Activated naive CD4-positive, alpha-beta T cell treated with anti-CD3 and anti-CD28 coated beads, Interleukin-2, amount 50 U/mL, for 72 hours (primary cell): Measurements from ENCODE around the gene LIX1L. TPM values are rescaled to one million over a fixed set of nuclear protein-coding genes. Genes with fewer than 3 reads are reported as not detected.

Source experiments
- ATAC-seq, 2 donors: fragments of 150-1000 bp; cut with Tn5 transposase; 2 replicates each; pipeline ENCODE4 v1.10.0; 2021; ENCODE audit warnings: mild to moderate bottlenecking in 2 of 2, moderate library complexity in 2 of 2
- DNase-seq, 2 donors: peaks; one replicate each; pipeline ENCODE4 v3.0.0; 2021 to 2022; ENCODE audit warnings: low spot score in 2 of 2
- H3K27ac Mint-ChIP-seq, 2 donors: one replicate each; pipeline ENCODE4 v1.8.0; 2022; ENCODE audit warnings: mild to moderate bottlenecking in 2 of 2, mixed read lengths in 2 of 2
- H3K36me3 Mint-ChIP-seq, 2 donors: one replicate each; pipeline ENCODE4 v1.8.0; 2022; ENCODE audit warnings: mixed read lengths in 2 of 2
- H3K9me3 Mint-ChIP-seq, 2 donors: one replicate each; pipeline ENCODE4 v1.8.0; 2022; ENCODE audit warnings: mixed read lengths in 2 of 2
- total RNA-seq, 2 donors: library from RNA; stranded (reverse); gene quantifications; one replicate each; pipeline ENCODE4 v1.2.3, GENCODE V29; 2022

The LIX1L gene
- total RNA-seq, 2 donors from 2014 or later: 47.9 to 50.1 TPM

- H3K27ac Mint-ChIP-seq: no peak overlapping the region
- no peaks in the 10 kb centered on the region for H3K9me3 Mint-ChIP-seq
- DNase-seq: peak; percentile 47 to 67
- H3K36me3 Mint-ChIP-seq: no peaks in the 10 kb centered on the region
- peak; percentile 13 to 38 for ATAC-seq
Observed at GRCh38 chr1:145977486-145978470, 20.0 kb upstream of the LIX1L start.

DNA sequence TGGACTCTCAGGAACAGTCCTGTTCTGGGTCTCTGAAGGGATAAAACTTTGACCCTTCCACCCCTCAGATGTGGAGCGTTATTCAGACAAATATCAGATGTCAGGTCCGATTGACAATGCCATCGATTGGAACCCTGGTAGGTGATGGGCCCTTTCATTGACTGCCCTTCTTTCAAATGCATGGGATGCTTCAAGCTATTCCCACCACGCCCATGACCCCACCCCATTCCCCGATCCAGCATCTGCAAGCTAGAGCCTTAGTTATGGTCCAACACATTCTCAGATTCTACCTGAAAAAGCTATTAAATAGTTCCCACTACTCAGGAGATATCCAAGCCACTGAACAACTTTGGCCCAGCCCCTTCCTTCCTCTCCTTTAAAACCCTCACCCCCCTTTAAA lies 19.2 kb upstream of the LIX1L start:
- Mint-ChIP-seq H3K9me3 (no peaks in the 10 kb centered on the region), H3K27ac (no peak overlapping the region), H3K36me3 (no peaks in the 10 kb centered on the region)
- ATAC-seq (no peak), DNase-seq (no peak)

- Mint-ChIP-seq H3K9me3 (no peaks in the 10 kb centered on the region), H3K36me3 (no peaks in the 10 kb centered on the region), H3K27ac (peak overlapping the region in 1 of 2 donors; percentile 76)
- ATAC-seq (no peak), DNase-seq (no peak)
Observed at GRCh38 chr1:145975216-145975615, 17.4 kb upstream of the LIX1L start.

DNA sequence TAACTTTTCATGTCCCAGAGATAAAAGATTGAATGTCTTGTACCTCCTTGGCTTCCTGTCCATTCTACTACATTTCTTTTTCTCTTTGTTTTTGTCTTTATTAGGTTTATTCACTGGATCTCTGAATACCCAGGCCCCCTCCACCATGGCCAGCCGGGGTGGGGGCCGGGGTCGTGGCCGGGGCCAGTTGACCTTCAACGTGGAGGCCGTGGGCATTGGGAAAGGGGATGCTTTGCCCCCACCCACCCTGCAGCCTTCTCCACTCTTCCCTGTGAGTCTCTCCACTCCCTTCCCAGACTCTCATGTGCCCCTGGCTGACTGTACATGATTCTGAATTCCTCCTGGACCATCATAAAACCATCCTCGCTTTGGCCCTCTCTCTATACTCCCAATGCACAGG lies 16.9 kb upstream of the LIX1L start:
- Mint-ChIP-seq H3K36me3 (no peaks in the 10 kb centered on the region), H3K27ac (peak overlapping the region in 1 of 2 donors; percentile 76), H3K9me3 (no peaks in the 10 kb centered on the region)
- no peak for ATAC-seq
- DNase-seq: no peak

DNA sequence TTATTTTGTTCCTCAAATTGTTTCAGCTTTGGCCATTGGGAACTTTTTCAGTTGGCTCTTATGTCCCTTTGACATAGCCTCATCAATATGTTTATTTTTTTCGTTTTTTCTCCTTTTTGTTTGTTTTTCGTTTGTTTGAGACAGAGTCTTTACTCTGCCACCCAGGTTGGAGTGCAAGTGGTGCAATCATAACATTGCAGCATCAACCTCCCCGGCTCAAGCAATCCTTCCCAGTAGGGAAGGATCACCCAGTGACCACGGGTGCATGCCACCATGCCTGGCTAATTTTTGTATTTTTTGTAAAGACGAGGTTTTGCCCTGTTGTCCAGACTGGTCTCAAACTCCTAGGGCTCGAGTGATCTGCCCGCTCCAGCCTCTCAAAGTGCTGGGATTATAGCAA lies 14.8 kb upstream of the LIX1L start:
- peaks cover 0 to 7% of the 10 kb centered on the region in 2 donors for H3K36me3 Mint-ChIP-seq
- peaks cover 0 to 6% of the 10 kb centered on the region in 2 donors for H3K9me3 Mint-ChIP-seq
- no peak overlapping the region for H3K27ac Mint-ChIP-seq
- ATAC-seq: no peak
- DNase-seq: no peak

- DNase-seq (no peak), ATAC-seq (no peak)
- peaks cover 11 to 15% of the 10 kb centered on the region in 2 donors for H3K36me3 Mint-ChIP-seq
- peaks cover 0 to 9% of the 10 kb centered on the region in 2 donors for H3K9me3 Mint-ChIP-seq
- H3K27ac Mint-ChIP-seq: no peak overlapping the region
Observed at GRCh38 chr1:145967288-145967687, 9.5 kb upstream of the LIX1L start.

DNA sequence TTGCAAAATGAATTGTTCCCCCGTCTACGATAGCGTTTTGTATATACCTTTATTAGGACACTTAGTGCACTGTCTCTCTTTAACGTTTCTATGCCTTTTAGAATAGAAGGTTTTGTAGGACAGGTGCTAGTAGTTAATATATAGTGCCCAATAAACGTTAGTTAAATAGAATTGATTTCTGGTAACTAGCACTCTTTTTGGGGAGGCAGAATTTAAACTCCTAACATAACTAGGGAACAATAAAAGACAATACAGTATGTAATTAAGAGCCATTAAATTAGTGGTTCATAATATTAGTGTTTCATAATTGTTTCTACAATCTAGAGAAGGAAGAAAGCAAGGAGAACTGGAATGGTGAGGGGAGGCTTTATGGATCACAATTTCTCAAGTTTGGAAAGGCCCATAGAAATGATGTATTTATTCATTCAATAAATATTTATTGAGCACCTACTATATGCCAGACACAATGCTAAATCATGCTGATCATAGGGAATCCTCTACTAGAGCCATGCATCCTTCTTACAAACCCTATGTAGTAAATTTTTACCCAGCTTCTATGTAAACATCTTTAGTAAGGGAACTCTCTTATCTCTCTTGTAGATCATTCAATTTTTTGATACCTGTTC lies 7.4 kb upstream of the LIX1L start:
- Mint-ChIP-seq H3K9me3 (peaks cover 0 to 9% of the 10 kb centered on the region in 2 donors), H3K27ac (peak overlapping the region; percentile 83 to 86), H3K36me3 (peaks cover 11 to 20% of the 10 kb centered on the region in 2 donors)
- ATAC-seq (no peak), DNase-seq (no peak)

DNA sequence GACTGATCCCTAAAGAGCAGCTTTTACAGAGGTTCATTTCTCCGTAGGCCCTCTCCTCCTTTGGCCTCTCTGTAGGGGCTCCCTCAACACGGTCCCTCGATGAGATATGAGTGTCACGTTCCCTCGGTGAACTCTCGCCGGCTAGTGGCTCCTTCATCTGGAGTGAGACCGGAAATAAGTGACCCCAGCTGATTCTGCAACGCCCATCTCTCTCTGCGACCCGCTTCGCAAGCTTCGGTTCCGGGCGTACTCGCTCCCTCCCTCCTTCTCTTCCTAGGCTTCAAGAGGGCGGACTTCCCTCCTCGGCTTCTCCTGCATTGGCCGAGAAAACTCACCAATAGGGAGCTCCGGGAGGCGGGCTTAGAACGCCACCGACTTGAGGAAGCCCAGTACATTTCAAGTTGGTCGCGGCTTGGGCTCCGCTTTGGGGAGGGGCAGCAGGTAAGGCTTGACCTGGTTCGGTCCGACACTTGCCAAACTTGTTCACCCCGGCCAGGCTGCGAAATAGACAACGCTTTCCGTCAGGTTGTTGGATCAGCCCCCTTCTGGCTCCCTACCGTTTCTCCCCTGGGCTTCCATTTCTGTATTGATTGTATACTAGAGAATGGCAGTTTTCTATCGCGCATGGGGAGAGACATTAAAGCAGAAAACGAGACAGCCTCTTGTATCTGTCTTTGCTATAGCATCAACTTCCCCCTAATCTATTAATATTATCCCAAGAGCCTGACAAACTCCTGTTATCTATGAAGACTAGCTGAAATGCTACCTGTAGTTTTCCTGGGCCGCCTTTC lies 6.7 kb upstream of the LIX1L start, which contains the start of the genes ANKRD34A and POLR3GL:
ANKRD34A (minus strand) TSS at position 248 of the 791 bp plus-strand sequence. CDS start 2,816 bp downstream, outside the sequence.
POLR3GL (plus strand) TSS at position 363 of the 791 bp plus-strand sequence. CDS start 10,176 bp downstream, outside the sequence.
- Mint-ChIP-seq H3K9me3 (peaks cover 0 to 9% of the 10 kb centered on the region in 2 donors), H3K27ac (peak within 1 kb of the TSS; percentile 83 to 86), H3K36me3 (peaks cover 11 to 20% of the 10 kb centered on the region in 2 donors)
- peak; percentile 85 to 91 for DNase-seq
- ATAC-seq: peak; percentile 89 to 91

DNA sequence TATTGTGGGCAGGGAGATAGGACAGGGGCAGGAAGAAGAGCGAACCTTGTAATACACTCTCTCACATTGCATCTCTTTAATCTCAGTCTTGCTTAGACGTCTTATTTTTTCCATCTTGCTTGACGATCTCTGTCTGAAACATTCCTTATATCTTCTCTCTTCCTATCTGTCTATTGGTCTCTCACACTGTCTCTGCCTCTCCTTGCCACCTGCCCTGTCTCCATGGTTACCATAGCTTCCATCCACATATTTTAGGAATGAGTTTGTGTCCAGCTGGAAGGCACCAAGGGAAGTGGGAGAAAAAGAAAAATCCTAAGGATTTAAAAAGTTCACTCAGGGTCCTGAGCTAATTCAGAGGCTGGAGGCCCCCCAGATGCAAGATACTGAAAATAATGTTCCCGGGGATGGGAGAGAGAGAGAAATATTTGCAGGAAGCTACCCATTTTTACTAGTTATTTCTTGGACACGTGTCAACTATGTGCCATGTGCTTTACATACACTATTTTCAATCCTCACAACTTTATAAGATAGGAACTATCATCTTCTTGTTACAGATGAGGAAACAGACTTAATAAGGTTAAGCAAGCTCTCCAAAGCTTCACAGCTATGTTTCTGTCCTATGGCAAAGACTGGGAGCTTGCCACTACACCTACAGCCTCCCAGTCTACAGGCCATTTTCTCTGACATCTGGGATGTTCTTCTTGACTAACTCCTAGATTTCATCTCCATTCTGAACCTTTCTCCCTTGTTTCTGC lies 5.6 kb upstream of the LIX1L start:
- Mint-ChIP-seq H3K36me3 (peaks cover 11 to 20% of the 10 kb centered on the region in 2 donors), H3K9me3 (peaks cover 0 to 9% of the 10 kb centered on the region in 2 donors), H3K27ac (peak overlapping the region; percentile 83 to 86)
- no peak for DNase-seq
- no peak for ATAC-seq

DNA sequence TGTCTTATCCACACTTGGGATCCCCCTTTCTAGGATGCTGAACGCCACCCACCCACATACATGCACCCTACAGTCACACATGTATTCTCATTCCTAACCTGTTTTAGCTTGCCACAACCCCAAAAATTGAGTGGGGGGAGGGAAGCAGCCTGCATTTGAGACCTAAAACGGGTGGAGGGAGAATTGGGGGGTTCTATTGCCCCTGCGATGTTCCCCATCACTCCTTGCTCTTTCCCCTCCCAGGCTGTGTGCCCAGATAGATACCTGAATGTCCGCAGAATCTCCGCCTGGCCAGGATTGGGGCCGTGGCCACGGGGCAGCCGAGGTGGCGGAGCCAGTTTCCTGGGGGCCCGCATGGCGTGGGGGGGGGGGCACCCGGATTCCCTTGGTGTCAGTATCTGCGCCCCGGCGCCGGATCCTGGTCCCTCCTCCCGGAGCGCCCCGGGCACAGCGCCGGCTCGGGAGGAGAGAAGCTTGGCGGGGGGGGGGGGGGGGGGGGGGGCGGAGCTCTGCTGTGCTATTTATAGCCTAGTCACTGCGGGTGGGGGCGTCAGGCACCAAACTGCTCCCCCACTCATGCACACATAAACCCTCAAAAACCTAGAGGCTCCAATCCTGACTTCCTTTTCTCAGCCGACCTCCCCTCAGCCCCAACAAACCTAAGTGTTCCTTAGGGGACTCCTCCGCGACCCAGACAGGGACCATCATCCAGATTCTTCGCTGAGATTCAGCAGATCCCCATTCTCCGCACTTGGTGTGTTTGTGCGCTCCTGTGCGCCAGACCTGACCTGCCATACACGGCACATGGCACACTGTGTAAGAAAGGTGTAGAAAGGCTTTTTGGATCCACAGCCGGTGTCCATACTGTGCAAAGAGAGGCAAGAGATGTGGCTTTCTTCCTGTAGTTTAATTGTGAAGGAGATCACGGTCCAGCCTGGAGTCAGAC lies 4.6 kb upstream of the LIX1L start:
- Mint-ChIP-seq H3K9me3 (peaks cover 0 to 2% of the 10 kb centered on the region in 2 donors), H3K27ac (peak overlapping the region; percentile 65 to 86), H3K36me3 (peaks cover 11 to 12% of the 10 kb centered on the region in 2 donors)
- no peak for DNase-seq
- ATAC-seq: peak in 1 of 2 donors; percentile 1

- DNase-seq (peak; percentile 63), ATAC-seq (peak; percentile 2 to 5)
- Mint-ChIP-seq H3K9me3 (no peaks in the 10 kb centered on the region), H3K36me3 (peaks cover 11 to 18% of the 10 kb centered on the region in 2 donors), H3K27ac (peak overlapping the region; percentile 86 to 93)
Observed at GRCh38 chr1:145961425-145962156, 3.8 kb upstream of the LIX1L start.

DNA sequence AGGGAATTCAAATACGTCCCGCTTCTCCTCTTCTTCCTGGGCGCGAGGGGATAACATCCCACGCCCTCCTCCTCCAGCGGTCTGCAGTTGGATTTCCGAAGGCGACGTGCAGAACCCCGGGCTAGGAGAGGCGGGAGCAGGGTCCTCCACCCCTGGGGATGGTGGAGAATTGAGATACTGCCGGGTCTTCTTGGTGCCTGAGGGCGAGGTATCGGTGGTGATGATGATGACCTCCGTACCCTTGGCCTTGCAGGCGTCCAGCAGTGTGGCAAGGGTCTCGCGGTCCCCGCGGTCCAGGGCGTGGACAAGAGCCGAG lies 3.2 kb upstream of the LIX1L start:
- DNase-seq (no peak), ATAC-seq (no peak)
- Mint-ChIP-seq H3K27ac (peak overlapping the region; percentile 86 to 93), H3K9me3 (no peaks in the 10 kb centered on the region), H3K36me3 (peaks cover 11 to 18% of the 10 kb centered on the region in 2 donors)

DNA sequence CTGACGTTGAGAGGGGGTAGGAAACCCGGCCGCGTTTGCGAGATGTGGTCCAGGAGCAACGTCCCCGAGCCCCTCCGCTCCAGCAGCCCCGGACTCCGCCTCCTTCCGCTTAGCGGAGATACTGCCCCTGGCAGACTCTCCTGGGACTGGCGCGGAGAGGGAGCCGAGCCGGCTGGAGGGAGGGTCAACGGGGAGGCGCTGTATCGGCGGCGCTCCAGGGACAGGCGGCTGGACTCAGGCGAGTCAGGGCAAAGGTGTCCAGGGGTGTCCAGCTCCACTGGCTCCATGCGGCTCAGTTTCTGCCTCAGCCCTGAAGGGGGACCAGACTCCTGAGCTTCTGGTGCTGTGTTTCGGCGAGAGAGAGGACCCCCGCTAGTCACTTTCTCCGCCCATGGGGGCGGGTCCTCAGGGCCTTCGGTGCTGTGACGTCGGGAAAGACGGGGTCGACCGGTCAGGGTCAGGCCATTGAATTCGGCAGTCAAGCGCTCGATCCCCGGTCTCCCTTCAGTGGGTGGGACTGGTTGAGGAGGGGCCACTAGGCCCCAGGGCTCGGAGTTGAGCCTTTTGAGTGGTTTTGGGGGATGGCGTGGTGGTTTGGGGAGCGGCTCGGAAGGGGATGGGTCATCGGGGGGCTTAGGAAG lies 2.8 kb upstream of the LIX1L start:
- peak in 1 of 2 donors; percentile 51 for DNase-seq
- Mint-ChIP-seq H3K27ac (peak overlapping the region; percentile 86 to 93), H3K36me3 (peaks cover 11 to 18% of the 10 kb centered on the region in 2 donors), H3K9me3 (no peaks in the 10 kb centered on the region)
- ATAC-seq: no peak

DNA sequence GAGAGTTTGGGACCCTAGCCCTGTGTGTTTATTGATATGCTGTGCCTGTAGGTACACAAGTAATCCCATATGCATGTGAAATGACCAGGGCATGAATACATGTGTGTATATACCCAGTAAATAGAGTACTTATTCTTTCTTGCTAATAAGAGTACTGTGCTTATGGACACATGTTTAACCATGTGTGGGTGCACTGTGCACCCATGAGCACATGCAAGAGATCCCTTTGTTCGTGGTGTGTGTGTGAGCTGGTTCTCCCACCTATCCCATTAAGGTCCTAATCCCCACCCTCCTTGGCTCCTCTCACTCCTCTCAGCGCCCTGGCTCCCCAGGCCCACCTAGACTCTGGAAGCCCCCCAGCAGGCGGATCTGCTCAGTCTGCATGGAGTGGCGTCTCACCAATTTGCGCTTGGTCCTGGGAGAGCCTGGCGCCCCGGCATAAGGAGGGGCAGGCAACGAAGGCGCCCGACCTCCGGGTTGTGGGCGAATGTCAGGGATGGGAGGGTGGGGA lies 2.2 kb upstream of the LIX1L start:
- no peak for DNase-seq

More for the DNA sequence above, 2.2 kb upstream of the LIX1L start:
- no peak for ATAC-seq
- Mint-ChIP-seq H3K36me3 (peaks cover 11 to 18% of the 10 kb centered on the region in 2 donors), H3K27ac (no peak overlapping the region), H3K9me3 (no peaks in the 10 kb centered on the region)
